DMS153 treated with DMSO at 0.1 percent for 48 hours (cell line): ENCODE measurements around the gene UBQLN1.

ENCODE experiments used
- DNase-seq: peaks from one replicate; lab custom pipeline; 2025; ENCODE audit not compliant: unreplicated experiment; lab: John Stamatoyannopoulos, UW

Gene UBQLN1

DNA sequence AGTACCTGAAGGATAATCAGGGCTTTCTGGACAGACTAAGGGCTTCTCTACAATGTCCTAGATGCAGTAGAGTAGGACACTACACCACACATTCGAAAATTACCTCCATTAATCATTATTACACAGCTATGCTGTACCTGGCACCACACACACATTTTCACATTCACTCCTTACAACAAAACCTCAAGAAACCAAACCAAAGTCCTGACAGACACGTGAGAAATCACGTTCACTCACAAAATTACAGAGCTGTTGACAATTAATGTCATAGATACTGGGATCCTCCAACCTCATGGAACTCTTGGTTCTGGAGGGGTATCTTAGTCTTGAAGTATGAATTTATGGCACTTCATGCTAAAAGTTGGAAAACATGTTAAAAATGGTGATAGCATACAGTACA lies 16.3 kb downstream of the UBQLN1 start:
- no peak for DNase-seq

DNA sequence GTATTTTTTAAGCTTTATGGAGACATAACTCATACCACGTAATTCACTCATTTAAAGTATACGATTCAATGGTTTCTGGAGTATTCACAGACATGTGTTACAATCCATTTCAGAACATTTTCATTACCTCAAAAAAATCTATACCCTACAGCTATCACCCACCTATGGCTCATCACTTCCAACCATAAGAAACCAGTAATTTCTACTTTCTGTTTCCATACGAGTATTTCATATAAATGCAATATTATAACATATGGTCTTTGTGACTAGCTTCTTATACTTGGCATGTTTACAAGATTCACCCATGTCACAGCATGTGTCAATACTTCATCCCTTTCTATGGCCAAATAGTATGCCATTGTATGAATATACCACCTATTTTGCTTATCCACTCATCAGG lies 18.8 kb downstream of the UBQLN1 start:
- no peak for DNase-seq

DNA sequence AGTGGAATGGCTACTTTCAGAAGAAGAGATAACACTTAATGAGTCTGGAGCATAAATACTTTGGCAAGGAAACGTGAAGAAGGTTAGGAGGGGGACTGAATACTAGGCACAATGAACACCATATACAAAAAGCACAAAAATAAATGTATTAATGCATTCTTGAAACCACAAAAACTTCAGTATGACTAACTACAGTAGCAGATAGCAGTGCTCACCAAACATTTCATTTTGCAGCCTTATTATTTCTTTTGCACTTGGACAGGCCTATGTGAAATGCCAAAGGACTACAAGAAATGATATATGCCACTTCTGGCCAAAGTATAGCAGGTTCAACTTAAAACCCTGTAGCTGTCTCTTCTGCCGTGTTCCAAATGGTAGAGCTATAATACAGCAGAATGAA lies 26.3 kb downstream of the UBQLN1 start:
- DNase-seq: no peak

DNA sequence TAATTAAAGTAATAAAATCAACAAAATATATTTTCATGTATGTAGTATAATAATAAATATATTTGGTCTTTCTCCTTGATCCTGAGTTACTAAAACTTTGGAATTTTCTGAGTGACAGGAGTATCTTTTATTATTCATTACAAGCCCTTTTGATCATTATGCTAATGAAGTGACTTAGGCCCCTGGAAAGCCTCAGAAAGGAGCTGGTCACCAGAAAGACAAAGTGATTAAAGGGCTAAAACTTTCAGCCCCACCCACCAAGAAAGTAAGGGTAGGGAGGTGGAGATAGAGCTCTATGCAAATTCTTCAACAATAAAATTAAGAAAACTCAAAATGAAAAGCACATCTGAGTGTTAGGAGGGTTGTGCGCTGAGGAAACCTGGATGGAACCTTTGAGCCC lies 27.5 kb downstream of the UBQLN1 start:
- DNase-seq: no peak

DNA sequence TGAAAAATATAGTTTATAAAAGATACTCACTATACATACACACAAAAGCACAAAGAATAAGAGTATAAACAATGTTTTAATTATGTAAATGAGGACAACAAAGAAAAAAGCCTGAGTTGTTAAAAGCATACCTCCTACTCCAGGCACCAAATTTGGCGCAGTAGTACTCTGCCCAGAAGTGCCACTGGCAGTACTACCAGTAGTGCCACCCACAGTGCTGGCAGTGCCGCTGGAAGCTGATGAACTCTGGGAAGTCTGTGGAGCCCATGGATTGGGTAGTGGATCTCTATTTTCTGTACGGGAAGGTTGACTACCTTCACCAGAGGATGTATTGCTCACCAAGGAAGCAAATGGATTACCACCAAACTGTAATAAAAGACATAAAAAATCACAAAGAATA lies 30.2 kb downstream of the UBQLN1 start:
- DNase-seq: no peak

DNA sequence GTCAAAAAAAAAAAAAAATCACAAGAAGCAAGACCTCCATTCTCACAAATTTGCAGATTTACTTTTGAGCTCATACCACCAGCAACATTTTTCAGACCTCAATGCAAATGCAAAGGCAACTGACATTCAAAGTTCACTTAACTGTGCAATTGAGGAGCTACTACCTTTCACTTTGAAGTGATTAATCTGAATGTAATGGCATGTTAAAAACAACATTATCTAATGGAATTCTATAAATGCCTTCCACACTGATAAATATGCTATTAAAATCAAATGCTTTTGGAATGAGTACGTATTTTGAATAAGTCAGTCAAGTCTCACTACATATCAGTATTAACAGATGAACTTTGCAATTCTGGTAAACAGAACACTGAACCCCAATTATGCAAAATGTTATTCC lies 32.3 kb downstream of the UBQLN1 start:
- no peak for DNase-seq

DNA sequence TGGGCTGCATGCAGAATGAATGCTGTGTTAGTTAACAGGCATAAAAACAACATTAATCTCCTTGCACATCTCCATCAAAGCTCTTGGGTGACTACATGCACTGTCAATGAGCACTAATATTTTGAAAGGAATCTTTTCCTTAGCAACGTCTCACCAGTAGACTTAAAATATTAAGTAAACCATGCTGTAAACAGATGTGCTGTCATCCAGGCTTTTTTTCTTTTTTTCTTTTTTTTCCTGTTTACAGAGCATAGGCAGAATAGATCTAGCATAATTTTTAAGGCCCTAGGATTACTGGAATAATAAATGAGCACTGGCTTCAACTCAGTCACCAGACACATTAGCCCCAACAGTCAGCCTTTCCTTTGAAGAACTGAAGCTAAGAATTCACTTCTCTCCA lies 36.3 kb downstream of the UBQLN1 start:
- no peak for DNase-seq

DNA sequence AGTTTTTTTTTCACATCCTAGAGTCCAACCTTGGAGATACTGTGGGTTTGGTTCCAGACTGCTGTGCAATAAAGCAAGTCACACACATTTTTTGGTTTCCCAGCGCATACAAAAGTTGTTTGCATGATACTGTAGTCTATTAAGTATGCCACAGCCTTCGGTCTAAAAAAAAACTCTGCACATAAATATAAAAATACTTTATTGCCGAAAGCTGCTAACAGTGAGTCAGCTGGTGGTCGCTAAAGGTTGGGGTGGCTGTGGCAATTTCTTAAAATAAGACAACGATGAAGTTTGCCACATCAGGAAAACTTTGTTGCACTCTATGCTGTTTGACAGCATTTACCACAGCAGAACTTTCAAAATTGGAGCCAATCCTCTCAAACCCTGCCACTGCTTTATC lies 37.4 kb downstream of the UBQLN1 start:
- DNase-seq: no peak

DNA sequence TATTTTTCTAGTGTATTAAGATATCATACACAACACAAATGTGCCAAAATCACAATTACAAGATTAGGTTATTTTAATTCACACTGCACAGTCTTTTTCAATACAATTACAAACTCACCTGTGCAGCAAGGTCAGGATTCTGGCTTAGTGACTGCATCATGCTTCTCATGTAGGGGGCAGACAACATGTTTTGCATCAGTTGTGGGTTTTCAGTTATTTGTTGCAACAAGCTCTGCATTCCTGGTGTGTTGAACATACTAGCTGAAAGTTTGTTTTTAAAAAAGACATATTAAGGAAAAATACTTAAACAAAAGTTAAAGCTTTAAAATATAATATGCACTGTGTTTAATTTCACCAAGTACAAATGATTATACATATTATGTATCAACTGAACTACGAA lies 38.7 kb downstream of the UBQLN1 start:
- no peak for DNase-seq

DNA sequence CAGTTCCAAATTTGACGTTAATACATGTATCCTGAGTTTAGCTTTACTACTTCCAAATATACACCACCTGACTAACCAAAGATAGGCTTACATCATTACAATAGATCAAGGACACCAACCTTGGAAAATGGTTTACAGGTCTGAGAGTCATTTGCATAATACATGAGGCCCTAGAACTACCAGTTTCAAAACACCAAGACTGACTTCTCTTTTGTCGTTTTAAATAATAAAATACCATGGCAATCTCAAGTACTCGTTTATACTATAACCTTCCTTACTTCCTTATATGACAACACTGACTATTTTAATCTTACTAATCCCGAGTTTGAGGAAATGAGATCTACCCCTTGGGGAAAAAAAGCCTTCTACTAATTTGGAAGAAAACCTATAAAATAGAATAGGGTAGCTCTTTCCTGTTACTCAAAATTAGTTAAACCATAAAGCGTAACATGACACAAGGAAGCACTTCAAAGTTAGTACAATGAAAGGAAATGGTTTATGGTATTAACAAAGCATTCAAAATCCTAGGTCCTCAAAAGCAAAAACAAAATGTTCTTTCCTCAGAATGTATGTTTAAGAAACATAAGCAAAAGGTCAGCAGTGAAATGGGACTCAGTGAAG lies 42.1 kb downstream of the UBQLN1 start:
- no peak for DNase-seq

DNA sequence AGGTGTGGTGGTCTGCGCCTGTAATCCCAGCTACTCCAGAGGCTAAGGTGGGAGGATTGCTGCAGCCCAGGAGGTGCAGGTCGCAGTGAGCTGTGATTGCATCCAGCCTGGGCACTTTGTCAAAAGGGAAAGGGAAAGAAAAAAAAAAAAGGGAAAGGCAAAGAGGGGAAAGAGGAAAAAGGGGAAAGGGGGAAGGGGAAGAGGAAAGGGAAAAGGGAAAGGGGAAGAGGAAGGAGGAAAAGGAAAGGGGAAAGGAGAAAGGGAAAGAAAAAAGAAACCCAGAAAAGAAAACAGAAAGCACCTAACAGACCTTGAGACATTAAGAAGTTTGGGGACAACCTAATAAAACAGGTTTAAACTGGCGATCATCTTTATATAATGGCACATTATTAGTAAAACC lies 44.8 kb downstream of the UBQLN1 start:
- DNase-seq: no peak

DNA sequence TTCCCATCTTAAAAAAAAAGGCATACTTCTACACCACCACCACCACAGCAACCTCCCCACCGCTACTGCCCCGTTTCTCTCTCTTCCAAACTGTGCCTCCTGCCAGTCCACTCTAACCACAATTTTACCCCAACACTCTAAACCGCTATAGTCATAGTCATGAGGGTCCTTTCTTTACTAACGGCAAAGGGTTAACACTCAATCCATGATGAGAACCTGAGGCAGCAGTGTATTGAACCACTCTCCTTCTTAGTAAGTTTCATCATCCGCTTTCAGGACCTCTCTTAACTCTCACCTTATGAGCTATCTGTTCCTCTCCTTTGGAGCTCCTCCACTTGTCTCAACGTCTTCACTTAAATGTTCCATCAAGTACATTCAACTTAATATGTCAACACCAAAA lies 50.8 kb downstream of the UBQLN1 start:
- no peak for DNase-seq

DNA sequence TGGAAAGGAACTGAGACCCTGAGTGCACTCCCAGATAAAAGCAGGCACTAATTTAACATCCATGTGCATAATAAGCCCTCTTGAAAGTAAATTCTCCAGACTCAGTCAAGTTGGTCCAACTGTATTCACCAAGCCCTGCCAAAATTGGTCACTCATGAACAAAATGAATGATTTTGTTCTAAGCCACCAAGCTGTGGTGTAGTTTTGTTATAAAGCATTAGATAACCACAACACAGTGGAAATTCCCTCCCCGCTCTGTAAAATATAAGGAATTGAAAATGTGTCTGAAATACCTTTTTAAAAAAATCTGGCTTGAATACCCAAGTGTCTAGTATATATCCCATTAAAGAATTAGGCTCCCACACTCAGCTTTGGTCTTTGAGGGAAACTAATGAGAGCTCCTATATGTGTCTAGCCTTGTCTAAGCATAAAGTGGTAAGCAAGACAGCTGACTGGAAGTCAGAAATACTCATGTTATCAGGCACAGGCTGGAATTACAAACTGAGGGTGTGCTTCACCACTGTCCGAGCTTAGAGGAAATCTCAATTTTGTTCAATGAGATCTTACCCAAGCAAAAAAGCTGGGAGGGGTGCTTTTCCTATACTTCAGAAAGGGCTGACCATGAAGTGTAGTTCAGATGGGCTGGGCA lies 51.6 kb downstream of the UBQLN1 start:
- no peak for DNase-seq

DNA sequence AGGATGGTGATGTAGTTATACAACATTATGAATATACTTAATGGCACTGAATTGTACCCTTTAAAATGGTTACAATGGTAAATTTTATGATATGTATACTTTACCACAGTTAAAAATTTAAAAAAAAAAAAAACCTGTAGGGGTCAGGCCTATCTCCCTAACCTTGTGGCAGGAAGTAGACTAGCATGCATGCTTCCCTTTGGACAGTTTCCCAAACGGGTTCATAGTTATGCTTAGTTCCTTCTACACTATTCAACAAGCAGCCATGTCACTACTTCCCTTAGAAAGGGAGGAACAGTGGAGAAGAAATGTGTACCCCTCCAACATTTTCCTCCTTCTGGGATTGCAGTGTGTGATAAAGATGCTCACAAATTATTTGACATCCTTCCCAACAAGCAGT lies 52.3 kb downstream of the UBQLN1 start:
- DNase-seq: no peak

DNA sequence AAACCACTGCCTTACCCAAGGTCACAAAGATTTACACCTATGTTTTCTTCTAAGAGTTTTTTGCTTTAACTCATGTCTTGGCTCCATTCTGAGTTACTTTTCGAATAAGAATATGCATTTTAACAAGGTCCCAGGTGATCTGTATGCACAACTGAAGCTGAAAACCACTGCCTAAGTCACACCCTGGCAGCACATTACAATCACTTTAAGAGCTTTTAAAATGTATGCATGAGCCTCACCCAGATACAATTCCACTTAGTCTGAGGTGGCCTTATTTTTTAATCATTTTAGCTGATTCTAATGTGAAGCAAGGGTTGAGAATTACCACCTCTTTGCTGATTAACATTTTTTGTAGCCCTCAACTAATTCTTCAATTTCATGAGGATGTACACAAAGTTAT lies 55.3 kb downstream of the UBQLN1 start:
- no peak for DNase-seq

DNA sequence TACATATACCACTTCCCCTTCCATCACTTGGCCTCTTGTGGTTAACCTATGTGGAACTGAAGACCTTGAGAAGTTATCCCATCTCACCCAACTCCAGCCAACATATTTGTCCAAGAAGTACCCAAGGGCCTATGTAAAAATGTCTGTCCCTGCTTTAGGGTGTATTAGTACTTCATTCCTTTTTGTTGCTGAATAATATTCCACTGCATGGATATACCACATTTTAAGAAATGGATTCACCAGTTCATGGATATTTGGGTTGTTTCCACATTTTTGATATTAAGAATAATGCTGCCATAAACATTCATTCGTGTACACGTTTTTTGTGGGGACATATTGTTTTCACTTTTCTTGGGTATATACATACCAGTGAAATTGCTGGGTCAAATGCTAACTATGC lies 56.2 kb downstream of the UBQLN1 start:
- DNase-seq: no peak

DNA sequence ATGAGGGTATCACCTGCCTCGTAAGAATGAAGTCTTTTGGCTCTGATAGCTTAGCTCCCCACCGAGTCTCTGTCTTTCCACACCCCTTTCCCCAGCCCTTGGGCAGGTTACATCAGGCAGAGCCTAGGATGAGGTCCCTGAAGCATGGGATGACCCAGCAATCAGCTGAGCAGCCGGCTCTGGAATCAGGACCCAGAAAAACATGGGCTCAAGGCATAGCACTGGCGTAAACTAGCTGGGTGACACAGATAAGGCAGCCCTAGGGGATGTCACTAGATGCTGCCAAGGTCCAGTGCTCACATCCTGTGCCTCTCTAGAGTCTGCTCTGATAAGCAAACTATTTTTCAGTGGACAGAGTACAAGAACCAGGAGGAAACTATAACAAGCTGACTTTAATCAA lies 58.2 kb downstream of the UBQLN1 start:
- no peak for DNase-seq

DNA sequence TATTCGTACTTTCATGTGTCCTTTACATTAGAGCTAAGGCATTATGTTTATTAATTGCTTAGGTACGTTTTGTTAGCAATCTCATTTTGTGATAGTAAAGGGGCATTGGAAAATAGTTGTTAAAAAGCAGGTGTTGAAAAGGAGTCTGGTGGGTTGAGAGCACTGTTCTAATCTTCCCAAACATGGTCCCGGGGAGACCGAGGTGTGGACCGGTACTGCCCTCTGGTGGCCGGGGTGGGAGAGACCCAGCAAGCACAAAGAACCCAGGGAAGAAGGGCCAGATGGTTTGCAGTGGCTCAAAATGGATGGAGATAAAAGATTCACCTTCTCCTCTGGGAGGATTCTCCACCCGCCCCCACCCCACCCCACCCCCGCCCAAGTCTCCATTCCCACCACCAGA lies 58.7 kb downstream of the UBQLN1 start:
- DNase-seq: peak; percentile 40

DNA sequence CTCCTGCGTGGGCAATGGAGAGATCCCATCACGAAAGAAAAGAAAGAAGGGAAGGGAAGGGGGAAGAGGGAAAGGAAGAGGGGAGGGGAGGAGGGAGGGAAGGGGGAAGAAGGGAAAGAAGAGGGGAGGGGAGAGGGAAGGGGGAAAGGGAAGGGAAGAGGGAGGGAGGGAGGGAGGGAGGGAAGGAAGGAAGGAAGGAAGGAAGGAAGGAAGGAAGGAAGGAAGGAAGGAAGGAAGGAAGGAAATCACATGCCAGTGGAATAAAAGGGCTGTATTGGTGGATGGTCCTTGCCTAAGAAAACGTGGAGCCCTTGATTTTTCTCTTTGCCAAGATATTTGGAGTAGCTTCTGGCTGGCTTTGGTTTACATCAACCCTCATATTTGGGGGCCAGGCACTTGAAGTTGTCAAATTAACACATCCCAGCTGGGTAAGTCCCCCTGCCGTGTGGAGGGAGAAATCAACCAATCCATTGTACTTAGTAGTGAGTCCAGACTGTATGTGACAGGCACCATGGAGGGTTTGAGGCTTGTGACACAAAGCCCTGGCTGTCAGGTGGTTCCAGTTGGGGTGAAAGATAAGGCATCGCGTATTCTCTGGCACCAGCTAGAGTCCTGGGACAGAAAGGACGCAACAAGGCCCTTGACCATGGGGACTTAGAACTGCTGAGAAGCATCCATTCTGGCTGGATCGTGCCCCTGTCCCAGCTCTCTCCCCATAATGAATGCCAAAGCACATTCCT lies 61.1 kb downstream of the UBQLN1 start:
- DNase-seq: no peak

DNA sequence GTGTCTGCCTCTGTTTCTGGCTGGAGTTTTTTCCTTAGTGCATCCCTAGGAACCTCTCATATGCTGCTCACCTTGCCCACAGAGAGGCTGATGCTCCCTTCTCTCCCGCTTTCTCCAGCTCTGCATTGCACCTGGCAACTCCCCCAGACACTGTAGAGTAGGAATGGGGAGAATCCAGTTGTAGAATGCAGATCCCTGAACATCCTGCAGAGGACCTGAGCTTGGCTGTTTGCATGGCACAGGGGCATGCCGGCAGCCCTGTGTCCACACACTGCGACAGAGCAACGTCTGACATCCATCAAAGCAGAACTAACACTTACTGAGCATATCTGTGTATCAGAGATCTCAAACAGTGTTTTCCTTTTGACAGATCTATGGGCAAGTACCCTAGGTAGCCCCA lies 65.0 kb downstream of the UBQLN1 start:
- no peak for DNase-seq

DNA sequence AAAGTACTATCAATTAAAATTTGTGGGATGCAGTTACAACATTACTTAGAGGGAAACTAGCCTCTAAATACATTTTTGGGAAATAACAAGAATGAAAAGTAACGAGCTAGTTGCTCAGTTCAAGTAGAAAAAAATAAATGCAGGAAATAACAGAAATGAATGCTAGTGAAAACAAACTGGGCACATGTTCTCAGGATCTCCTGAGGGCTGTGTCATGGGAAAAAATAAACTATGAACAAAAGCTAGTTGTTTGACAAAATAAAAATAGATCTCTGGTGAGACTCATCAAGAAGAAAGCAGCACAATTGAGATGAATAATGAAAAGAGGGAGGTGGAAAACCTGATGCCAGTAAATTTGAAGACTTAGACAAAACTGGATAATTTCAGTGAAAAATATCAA lies 68.5 kb downstream of the UBQLN1 start:
- DNase-seq: no peak

DNA sequence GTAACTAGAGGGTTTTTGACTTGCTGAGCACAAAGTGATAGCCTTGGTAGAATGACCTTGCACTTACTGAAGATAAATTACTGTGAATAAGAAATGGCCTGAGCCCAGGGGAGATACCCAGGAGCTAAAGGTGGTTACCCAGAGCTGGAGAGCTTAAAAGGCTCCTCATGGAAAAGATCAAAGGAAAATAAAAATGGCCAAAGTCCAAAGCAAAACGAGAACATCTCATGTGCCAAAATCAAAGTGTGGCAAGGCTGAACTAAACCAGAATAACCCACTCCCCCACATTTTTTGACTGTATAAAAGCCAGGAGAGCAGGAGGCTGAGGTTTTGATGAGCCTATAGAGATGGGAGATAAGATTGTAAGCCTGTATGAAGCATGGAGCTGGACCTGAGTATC lies 70.4 kb downstream of the UBQLN1 start:
- no peak for DNase-seq

DNA sequence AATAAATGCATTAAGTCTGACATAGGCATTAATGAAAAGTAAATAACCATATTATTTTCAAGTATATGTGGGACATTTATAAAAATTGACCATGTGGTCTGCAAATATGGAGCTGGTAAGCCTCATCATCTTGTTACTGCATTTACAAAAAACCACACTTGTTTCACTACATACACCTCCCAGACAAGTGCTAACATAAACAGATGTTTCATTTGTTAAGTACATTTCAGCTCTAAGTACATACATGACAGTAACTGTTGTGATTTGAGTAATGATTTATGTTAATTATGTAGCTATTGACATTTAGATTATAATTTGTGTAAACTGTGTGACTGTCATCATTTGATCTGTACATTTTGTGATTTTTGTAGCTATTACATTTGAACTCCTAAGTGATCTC lies 70.9 kb downstream of the UBQLN1 start:
- DNase-seq: no peak
